ENCODE data around the gene BCO1.

- no peak for TF ChIP-seq POLR2A (IDR thresholded peaks at IDR 0.05)
- no peak for TF ChIP-seq CTCF (IDR thresholded peaks at IDR 0.05)
Measured at GRCh38 chr16:81231014-81231413, 7.5 kb upstream of the BCO1 start.

Data from gastroesophageal sphincter (tissue), 3 donors.